ENCODE results near the gene BRPF1. TPM values are rescaled to one million over a fixed set of nuclear protein-coding genes. Genes with fewer than 3 reads are reported as not detected.

The BRPF1 gene
- total RNA-seq, 4 donors from 2014 or later: 19.4 to 36.6 (median 20.3) TPM

GRCh38 chr3:9743548-9743947, 12.0 kb downstream of the BRPF1 start:
- H3K27ac ChIP-seq: no peak overlapping the region
- no peak for DNase-seq
- no peak overlapping the region for H3K4me3 ChIP-seq (replicated peaks in 1 of 3)
- intact Hi-C loops (cut with DNase I): no loop called here
- no peaks in the 10 kb centered on the region for H3K27me3 ChIP-seq
- H3K36me3 ChIP-seq: peaks cover 90 to 91% of the 10 kb centered on the region in 2 donors
- no peaks in the 10 kb centered on the region for H3K9me3 ChIP-seq
- 95% methylated on average over 18 of the region's 18 CpGs for WGBS, 2 donors
- no peaks in the 10 kb centered on the region for H3K4me1 ChIP-seq
- TF ChIP-seq CTCF (IDR thresholded peaks at IDR 0.05) (no peak), POLR2A (IDR thresholded peaks at IDR 0.05) (no peak)

GRCh38 chr3:9744162-9744561, 12.6 kb downstream of the BRPF1 start:
- DNase-seq: no peak
- WGBS, 2 donors: 95 to 97% methylated on average over 13 of the region's 13 CpGs
- Histone ChIP-seq H3K27ac (no peak overlapping the region), H3K4me3 (replicated peaks in 1 of 3) (no peak overlapping the region), H3K36me3 (peaks cover 84 to 85% of the 10 kb centered on the region in 2 donors), H3K9me3 (no peaks in the 10 kb centered on the region), H3K4me1 (peaks cover 0 to 4% of the 10 kb centered on the region in 2 donors), H3K27me3 (no peaks in the 10 kb centered on the region)
- TF ChIP-seq CTCF (IDR thresholded peaks at IDR 0.05) (no peak), POLR2A (IDR thresholded peaks at IDR 0.05) (no peak)
- intact Hi-C loops (cut with DNase I): no loop called here

- WGBS, 2 donors: 93 to 99% methylated on average over 10 to 12 of the region's 12 CpGs
- intact Hi-C loops (cut with DNase I): no loop called here
- Histone ChIP-seq H3K36me3 (peaks cover 71% of the 10 kb centered on the region in 2 donors), H3K9me3 (no peaks in the 10 kb centered on the region), H3K27ac (no peak overlapping the region), H3K27me3 (no peaks in the 10 kb centered on the region), H3K4me3 (replicated peaks in 1 of 3) (no peak overlapping the region), H3K4me1 (peaks cover 3 to 8% of the 10 kb centered on the region in 2 donors)
- no peak for TF ChIP-seq POLR2A (IDR thresholded peaks at IDR 0.05)
- no peak for TF ChIP-seq CTCF (IDR thresholded peaks at IDR 0.05)
- DNase-seq: no peak
Measured at GRCh38 chr3:9745521-9745920, 14.0 kb downstream of the BRPF1 start.

DNA sequence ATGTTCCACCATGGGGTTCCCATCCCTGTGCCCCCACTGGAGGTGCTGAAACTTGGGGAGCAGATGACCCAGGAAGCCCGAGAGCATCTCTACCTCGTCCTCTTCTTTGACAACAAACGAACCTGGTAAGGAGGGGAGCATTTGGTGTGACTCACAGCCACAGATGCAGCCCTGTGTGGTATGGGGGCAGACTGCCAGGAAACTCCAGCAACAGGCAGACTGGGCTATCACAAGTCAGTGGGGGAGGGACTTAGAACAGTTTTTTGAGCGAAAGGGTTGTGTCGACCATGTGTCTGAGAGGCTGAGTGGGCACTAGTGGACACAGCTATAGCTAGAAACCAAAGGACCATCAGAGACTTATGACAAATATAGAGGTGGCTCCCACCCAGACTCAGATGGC, 14.8 kb downstream of the BRPF1 start:
- intact Hi-C loops (cut with DNase I): no loop called here
- H3K9me3 ChIP-seq: no peaks in the 10 kb centered on the region
- no peaks in the 10 kb centered on the region for H3K27me3 ChIP-seq
- no peak overlapping the region for H3K4me3 ChIP-seq (replicated peaks in 1 of 3)
- 90 to 97% methylated on average over 5 of the region's 5 CpGs for WGBS, 2 donors
- H3K4me1 ChIP-seq: peaks cover 9 to 15% of the 10 kb centered on the region in 2 donors
- TF ChIP-seq CTCF (IDR thresholded peaks at IDR 0.05) (no peak), POLR2A (IDR thresholded peaks at IDR 0.05) (no peak)
- DNase-seq: no peak
- H3K27ac ChIP-seq: no peak overlapping the region
- peaks cover 63% of the 10 kb centered on the region in 2 donors for H3K36me3 ChIP-seq

DNA sequence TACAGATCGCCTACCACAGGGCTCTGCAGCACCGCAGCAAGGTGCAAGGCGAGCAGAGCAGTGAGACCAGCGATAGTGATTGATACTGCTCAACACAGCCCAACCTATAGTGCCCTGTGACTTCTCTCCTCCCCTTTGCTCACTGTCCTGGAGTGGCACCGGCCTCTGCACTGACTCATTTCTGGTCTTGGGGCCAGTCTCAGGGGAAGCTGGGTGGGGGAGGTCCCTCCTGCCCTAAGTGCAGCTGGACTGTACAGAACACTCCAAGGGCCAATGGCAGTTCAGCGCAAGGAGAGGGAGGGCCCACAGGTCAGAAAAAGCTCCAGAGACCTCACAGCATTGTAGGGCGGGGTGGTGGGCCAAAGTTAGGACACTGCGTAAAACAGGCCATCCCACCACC, 15.7 kb downstream of the BRPF1 start:
- H3K4me1 ChIP-seq: peaks cover 9 to 20% of the 10 kb centered on the region in 2 donors
- DNase-seq: no peak
- no peaks in the 10 kb centered on the region for H3K27me3 ChIP-seq
- whole genome bisulfite sequencing, 2 donors: 95 to 96% methylated on average over 6 to 7 of the region's 8 CpGs
- no peak for TF ChIP-seq POLR2A (IDR thresholded peaks at IDR 0.05)
- no peak for TF ChIP-seq CTCF (IDR thresholded peaks at IDR 0.05)
- no peaks in the 10 kb centered on the region for H3K9me3 ChIP-seq
- intact Hi-C loops (cut with DNase I): no loop called here
- peaks cover 53 to 54% of the 10 kb centered on the region in 2 donors for H3K36me3 ChIP-seq
- no peak overlapping the region for H3K4me3 ChIP-seq (replicated peaks in 1 of 3)
- H3K27ac ChIP-seq: no peak overlapping the region
